ENCODE results near the gene PRMT7. TPM values are rescaled to one million over a fixed set of nuclear protein-coding genes. Genes with fewer than 3 reads are reported as not detected.

PRMT7 gene
- total RNA-seq, 4 donors from 2014 or later, result 20.6 to 115 (median 38.5) TPM

DNA sequence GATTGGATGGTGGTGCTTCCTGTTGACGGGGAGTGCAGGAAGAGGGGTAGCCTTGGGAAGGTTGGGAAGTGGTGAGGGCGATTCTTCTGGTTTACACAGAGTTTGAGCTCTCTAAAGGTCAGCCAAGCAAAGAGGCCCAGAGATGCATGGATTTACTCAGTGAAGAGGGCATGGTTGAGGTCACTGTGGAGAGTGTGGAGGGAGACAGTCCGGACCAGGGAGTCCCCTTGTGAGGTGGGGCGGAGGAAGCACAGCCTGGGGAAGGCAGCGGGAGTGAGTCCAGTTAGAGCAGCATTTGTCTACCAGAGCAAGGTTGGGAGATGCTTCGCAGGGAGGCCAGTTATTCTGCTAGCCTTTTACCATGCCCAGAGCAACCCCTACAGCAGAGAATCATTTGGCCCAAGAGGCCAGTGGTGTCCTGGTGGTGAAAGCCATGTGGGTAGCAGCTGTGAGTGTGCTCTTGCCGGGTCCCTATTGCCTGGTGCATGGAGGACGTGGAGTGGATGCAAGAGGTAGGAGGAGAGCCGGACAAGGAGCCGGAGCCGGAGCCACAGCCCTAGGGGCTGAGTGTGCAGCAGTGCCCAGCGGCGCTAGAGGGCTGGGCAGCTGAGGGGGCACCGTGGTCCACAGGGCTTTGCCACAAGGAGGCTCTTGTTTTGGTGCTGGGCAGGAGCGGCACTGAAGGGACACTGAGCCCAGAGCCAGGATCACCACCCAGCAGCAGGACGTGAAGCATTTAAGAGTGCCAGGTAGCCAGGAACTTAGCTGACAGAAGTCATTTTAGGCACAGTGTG is 27.7 kb downstream of the PRMT7 start:
- H3K27me3 ChIP-seq, result no peaks in the 10 kb centered on the region
- intact Hi-C loops (cut with DNase I; ENCODE audit: low total_unique reads), result no loop called here
- no peaks in the 10 kb centered on the region for H3K4me1 ChIP-seq
- H3K36me3 ChIP-seq, result peaks cover 0 to 26% (median 11%) of the 10 kb centered on the region in 4 donors
- H3K27ac ChIP-seq, result no peak overlapping the region
- no peaks in the 10 kb centered on the region for H3K9me3 ChIP-seq
- H3K4me3 ChIP-seq, result no peak overlapping the region
- no peak for DNase-seq
- TF ChIP-seq POLR2A (IDR thresholded peaks at IDR 0.05) (no peak), POLR2AphosphoS5 (IDR thresholded peaks at IDR 0.05) (no peak), EP300 (IDR thresholded peaks at IDR 0.05; ENCODE audit: low read depth) (no peak)
- TF ChIP-seq, protein P1, sequence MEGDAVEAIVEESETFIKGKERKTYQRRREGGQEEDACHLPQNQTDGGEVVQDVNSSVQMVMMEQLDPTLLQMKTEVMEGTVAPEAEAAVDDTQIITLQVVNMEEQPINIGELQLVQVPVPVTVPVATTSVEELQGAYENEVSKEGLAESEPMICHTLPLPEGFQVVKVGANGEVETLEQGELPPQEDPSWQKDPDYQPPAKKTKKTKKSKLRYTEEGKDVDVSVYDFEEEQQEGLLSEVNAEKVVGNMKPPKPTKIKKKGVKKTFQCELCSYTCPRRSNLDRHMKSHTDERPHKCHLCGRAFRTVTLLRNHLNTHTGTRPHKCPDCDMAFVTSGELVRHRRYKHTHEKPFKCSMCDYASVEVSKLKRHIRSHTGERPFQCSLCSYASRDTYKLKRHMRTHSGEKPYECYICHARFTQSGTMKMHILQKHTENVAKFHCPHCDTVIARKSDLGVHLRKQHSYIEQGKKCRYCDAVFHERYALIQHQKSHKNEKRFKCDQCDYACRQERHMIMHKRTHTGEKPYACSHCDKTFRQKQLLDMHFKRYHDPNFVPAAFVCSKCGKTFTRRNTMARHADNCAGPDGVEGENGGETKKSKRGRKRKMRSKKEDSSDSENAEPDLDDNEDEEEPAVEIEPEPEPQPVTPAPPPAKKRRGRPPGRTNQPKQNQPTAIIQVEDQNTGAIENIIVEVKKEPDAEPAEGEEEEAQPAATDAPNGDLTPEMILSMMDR (IDR thresholded peaks at IDR 0.05), result no peak
- in situ Hi-C loops (cut with MboI; ENCODE audit: low pct_ligation_motif_present in 1 of 4, low pct_unique_long_range_greater_than_20kb in 1 of 4, low sequenced_read_pairs in 3 of 4), result no loop called here
- WGBS, 2 donors (ENCODE audit: low coverage in 1 of 2), result 94 to 96% methylated on average over 4 to 16 of the region's 16 CpGs

DNA sequence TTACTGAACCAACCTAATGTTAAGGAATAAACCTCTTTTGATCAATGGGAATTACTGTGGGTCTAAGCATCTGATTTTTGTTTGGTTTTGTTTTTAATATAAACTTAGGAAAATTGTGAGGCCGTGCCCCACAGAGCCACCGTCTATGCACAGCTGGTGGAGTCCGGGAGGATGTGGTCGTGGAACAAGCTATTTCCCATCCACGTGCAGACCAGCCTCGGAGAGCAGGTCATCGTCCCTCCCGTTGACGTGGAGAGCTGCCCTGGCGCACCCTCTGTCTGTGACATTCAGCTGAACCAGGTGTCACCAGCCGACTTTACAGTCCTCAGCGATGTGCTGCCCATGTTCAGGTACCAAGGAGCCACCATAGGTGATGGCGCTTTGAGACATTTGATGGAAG is 28.4 kb downstream of the PRMT7 start:
- no peak for TF ChIP-seq POLR2AphosphoS5 (IDR thresholded peaks at IDR 0.05)
- TF ChIP-seq EP300 (IDR thresholded peaks at IDR 0.05; ENCODE audit: low read depth), result no peak
- TF ChIP-seq POLR2A (IDR thresholded peaks at IDR 0.05), result no peak
- TF ChIP-seq, protein P1 (IDR thresholded peaks at IDR 0.05), result no peak
- in situ Hi-C loops (cut with MboI; ENCODE audit: low pct_ligation_motif_present in 1 of 4, low pct_unique_long_range_greater_than_20kb in 1 of 4, low sequenced_read_pairs in 3 of 4) (no loop called here), intact Hi-C loops (cut with DNase I; ENCODE audit: low total_unique reads) (no loop called here)
- no peak overlapping the region for H3K4me3 ChIP-seq
- no peak overlapping the region for H3K27ac ChIP-seq
- WGBS, 2 donors (ENCODE audit: low coverage in 1 of 2), result 91 to 97% methylated on average over 5 to 13 of the region's 13 CpGs
- DNase-seq, result no peak
- H3K36me3 ChIP-seq, result peaks cover 0 to 26% (median 11%) of the 10 kb centered on the region in 4 donors
- no peaks in the 10 kb centered on the region for H3K4me1 ChIP-seq
- no peaks in the 10 kb centered on the region for H3K27me3 ChIP-seq
- no peaks in the 10 kb centered on the region for H3K9me3 ChIP-seq

DNA sequence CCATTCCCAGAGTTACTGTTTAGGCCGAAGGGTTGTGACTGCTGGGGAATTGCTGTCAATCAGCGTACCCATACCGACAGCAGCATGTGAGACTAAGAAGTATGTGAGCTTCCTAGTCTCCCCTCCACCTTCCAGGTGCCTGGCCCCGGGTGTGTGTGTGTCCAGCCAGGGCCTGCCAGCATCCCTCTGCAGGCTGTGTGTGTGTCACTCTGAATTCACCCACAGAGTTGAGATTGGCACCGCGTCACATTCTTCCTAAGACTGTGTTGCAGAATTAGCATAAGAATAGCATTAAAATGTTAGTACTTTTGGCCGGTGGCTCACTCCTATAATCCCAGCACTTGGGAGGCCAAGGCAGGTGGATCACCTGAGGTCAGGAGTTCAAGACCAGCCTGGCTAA is 31.8 kb downstream of the PRMT7 start:
- TF ChIP-seq POLR2AphosphoS5 (IDR thresholded peaks at IDR 0.05), result no peak
- TF ChIP-seq POLR2A (IDR thresholded peaks at IDR 0.05), result no peak
- TF ChIP-seq, protein P1 (IDR thresholded peaks at IDR 0.05), result no peak
- TF ChIP-seq EP300 (IDR thresholded peaks at IDR 0.05; ENCODE audit: low read depth), result no peak
- H3K4me3 ChIP-seq, result no peak overlapping the region
- no peak overlapping the region for H3K27ac ChIP-seq
- H3K4me1 ChIP-seq, result no peaks in the 10 kb centered on the region
- 96% methylated on average over 7 of the region's 7 CpGs; no CpG with 5 or more reads in 1 of the 2 donors for WGBS, 2 donors (ENCODE audit: low coverage in 1 of 2)
- DNase-seq, result no peak
- H3K27me3 ChIP-seq, result no peaks in the 10 kb centered on the region
- peaks cover 0 to 29% (median 16%) of the 10 kb centered on the region in 4 donors for H3K36me3 ChIP-seq
- intact Hi-C loops (cut with DNase I; ENCODE audit: low total_unique reads), result no loop called here
- in situ Hi-C loops (cut with MboI; ENCODE audit: low pct_ligation_motif_present in 1 of 4, low pct_unique_long_range_greater_than_20kb in 1 of 4, low sequenced_read_pairs in 3 of 4), result no loop called here
- no peaks in the 10 kb centered on the region for H3K9me3 ChIP-seq

DNA sequence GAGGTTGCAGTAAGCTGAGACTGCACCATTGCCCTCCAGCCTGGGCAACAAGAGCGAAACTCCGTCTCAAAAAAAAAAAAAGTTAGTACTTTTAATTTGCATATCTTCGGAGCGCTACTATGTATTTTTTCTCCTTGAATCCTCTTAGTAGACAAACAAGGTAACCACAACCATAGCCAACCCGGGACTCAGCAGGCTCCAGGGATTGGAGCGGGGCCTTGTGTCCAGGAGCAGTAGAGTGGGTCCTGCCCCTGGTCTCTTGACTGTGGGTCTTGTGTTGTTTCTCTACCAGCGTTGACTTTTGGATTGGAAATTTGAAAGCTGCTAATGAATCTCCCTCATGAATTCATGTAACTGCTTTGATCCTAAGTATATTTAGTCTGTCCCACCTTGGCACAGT is 32.3 kb downstream of the PRMT7 start:
- no peaks in the 10 kb centered on the region for H3K27me3 ChIP-seq
- H3K9me3 ChIP-seq, result no peaks in the 10 kb centered on the region
- TF ChIP-seq POLR2A (IDR thresholded peaks at IDR 0.05), result no peak
- no peak for TF ChIP-seq EP300 (IDR thresholded peaks at IDR 0.05; ENCODE audit: low read depth)
- TF ChIP-seq POLR2AphosphoS5 (IDR thresholded peaks at IDR 0.05), result no peak
- TF ChIP-seq, protein P1 (IDR thresholded peaks at IDR 0.05), result no peak
- in situ Hi-C loops (cut with MboI; ENCODE audit: low pct_ligation_motif_present in 1 of 4, low pct_unique_long_range_greater_than_20kb in 1 of 4, low sequenced_read_pairs in 3 of 4), result no loop called here
- H3K36me3 ChIP-seq, result peaks cover 0 to 29% (median 15%) of the 10 kb centered on the region in 4 donors
- intact Hi-C loops (cut with DNase I; ENCODE audit: low total_unique reads), result no loop called here
- no peak for DNase-seq
- H3K4me1 ChIP-seq, result no peaks in the 10 kb centered on the region
- 89 to 98% methylated on average over 6 to 7 of the region's 7 CpGs for WGBS, 2 donors (ENCODE audit: low coverage in 1 of 2)
- no peak overlapping the region for H3K27ac ChIP-seq
- H3K4me3 ChIP-seq, result no peak overlapping the region
